K562 (cell line): ENCODE measurements around the gene PIP4K2A. TPM values are rescaled to one million over a fixed set of nuclear protein-coding genes. Genes with fewer than 3 reads are reported as not detected.

Source experiments
- BACH1 ChIP-seq: fragments of 200-800 bp; sonication (Bioruptor generic); IDR thresholded peaks from 2 replicates; pipeline ENCODE4 v1.6.1; 2016; ENCODE audit warnings: missing genetic modification characterization, missing compliant biosample characterization
- FOSL1 ChIP-seq: fragments of 200-800 bp; sonication (Bioruptor generic); conservative IDR thresholded peaks from 2 replicates; pipeline ENCODE4 v1.6.1; 2016; ENCODE audit warnings: missing genetic modification characterization, missing compliant biosample characterization
- SIN3B ChIP-seq: fragments of 450-650 bp; IDR thresholded peaks from 2 replicates; pipeline ENCODE4 v1.6.1; 2017; ENCODE audit warnings: low read depth, mild to moderate bottlenecking, moderate library complexity
- SMC3 ChIP-seq: conservative IDR thresholded peaks from 2 replicates; pipeline ENCODE4 v1.6.1; 2011; ENCODE audit warnings: low read depth, low read length, improper control_type of control experiment; ENCODE audit not compliant: insufficient read depth
- SNRNP70 ChIP-seq: fragments of 200-400 bp; formaldehyde crosslinking; optimal IDR thresholded peaks from 2 replicates; pipeline ENCODE3; 2017; ENCODE audit warnings: low read depth, low read length
- TCF7 ChIP-seq: sonication (generic); IDR thresholded peaks from 2 replicates; pipeline ENCODE4 v1.6.1; 2016; ENCODE audit warnings: antibody characterized with exemption, borderline replicate concordance
- U2AF2 ChIP-seq: fragments of 200-400 bp; formaldehyde crosslinking; optimal IDR thresholded peaks from 2 replicates; pipeline ENCODE3; 2017; ENCODE audit warnings: low read depth, mild to moderate bottlenecking, low read length
- YY1 ChIP-seq, 3 experiments: IDR thresholded peaks; 2 replicates each; pipeline ENCODE4 v1.6.1; 2011; ENCODE audit warnings: low read length in 2 of 3, mild to moderate bottlenecking in 2 of 3, moderate library complexity in 2 of 3, borderline replicate concordance in 1 of 3, control low read depth in 1 of 3, low read depth in 1 of 3; ENCODE audit not compliant: insufficient read depth in 3 of 3, insufficient replicate concordance in 2 of 3, control insufficient read depth in 1 of 3, insufficient read length in 1 of 3; ENCODE audit errors: extremely low read depth in 1 of 3
- ZNF639 ChIP-seq, 2 experiments: fragments of 200-800 bp in 1 of 2; sonication (Bioruptor generic) in 1 of 2; sonication (generic) in 1 of 2; formaldehyde crosslinking in 1 of 2; IDR thresholded peaks in 1 of 2; conservative IDR thresholded peaks in 1 of 2; 2 replicates each; pipeline versions ENCODE4 v1.5.0 to v1.6.1; 2016 to 2020; ENCODE audit warnings: missing compliant biosample characterization in 1 of 2, missing genetic modification characterization in 1 of 2, missing genetic modification reagents in 1 of 2
- polyA plus RNA-seq, 8 experiments: library from polyadenylated mRNA; depleted of rRNA in 4 of 8; stranded (reverse) in 5 of 8; unstranded in 3 of 8; fragments of >200 nt; fragmentation: Nextera tagmentation in 2 of 8; fragmentation: Illumina TruSeq in 1 of 8; extraction: Ambion mirVana in 2 of 8; extraction: Trizol in 1 of 8; gene quantifications; 2 replicates each; pipeline versions ENCODE4 v1.2.1 to v1.2.3, GENCODE V29; 2011 to 2014; ENCODE audit warnings: inconsistent platforms in 1 of 8, missing spikeins in 1 of 8
- total RNA-seq, 7 experiments: library from RNA; depleted of rRNA in 6 of 7; stranded (reverse); fragments of >200 nt in 6 of 7; fragmentation: Illumina TruSeq in 2 of 7; extraction: Trizol in 2 of 7; gene quantifications; 2 replicates each; pipeline versions ENCODE4 v1.2.1 to v1.2.3, GENCODE V29; 2011 to 2021; ENCODE audit warnings: low replicate concordance in 1 of 7
- TF ChIP-seq, protein P1 (sequence below): fragments of 150-350 bp; IDR thresholded peaks from 2 replicates; pipeline ENCODE4 v1.6.1; 2014; ENCODE audit warnings: low read depth, mild to moderate bottlenecking, low read length, borderline replicate concordance
- TF ChIP-seq, protein P2 (sequence below): sonication (generic); formaldehyde crosslinking; IDR thresholded peaks from 2 replicates; pipeline ENCODE4 v1.8.1; 2023; ENCODE audit warnings: mild to moderate bottlenecking, missing genetic modification reagents
- TF ChIP-seq, protein P3 (sequence below): sonication (generic); formaldehyde crosslinking; IDR thresholded peaks from 2 replicates; pipeline ENCODE4 v1.8.1; 2023; ENCODE audit warnings: missing genetic modification reagents, mild to moderate bottlenecking, borderline replicate concordance
- TF ChIP-seq, protein P4 (sequence below): sonication (generic); formaldehyde crosslinking; IDR thresholded peaks from 2 replicates; pipeline ENCODE4 v1.8.0; 2022; ENCODE audit warnings: mild to moderate bottlenecking, missing genetic modification reagents

The PIP4K2A gene
- total and polyA plus RNA-seq, 9 of the 15 experiments (the other 6 are each of a cell fraction or from before 2014, with no cell fraction given), result 35.6 to 117 (median 71.9) TPM

- TF ChIP-seq, protein P1, sequence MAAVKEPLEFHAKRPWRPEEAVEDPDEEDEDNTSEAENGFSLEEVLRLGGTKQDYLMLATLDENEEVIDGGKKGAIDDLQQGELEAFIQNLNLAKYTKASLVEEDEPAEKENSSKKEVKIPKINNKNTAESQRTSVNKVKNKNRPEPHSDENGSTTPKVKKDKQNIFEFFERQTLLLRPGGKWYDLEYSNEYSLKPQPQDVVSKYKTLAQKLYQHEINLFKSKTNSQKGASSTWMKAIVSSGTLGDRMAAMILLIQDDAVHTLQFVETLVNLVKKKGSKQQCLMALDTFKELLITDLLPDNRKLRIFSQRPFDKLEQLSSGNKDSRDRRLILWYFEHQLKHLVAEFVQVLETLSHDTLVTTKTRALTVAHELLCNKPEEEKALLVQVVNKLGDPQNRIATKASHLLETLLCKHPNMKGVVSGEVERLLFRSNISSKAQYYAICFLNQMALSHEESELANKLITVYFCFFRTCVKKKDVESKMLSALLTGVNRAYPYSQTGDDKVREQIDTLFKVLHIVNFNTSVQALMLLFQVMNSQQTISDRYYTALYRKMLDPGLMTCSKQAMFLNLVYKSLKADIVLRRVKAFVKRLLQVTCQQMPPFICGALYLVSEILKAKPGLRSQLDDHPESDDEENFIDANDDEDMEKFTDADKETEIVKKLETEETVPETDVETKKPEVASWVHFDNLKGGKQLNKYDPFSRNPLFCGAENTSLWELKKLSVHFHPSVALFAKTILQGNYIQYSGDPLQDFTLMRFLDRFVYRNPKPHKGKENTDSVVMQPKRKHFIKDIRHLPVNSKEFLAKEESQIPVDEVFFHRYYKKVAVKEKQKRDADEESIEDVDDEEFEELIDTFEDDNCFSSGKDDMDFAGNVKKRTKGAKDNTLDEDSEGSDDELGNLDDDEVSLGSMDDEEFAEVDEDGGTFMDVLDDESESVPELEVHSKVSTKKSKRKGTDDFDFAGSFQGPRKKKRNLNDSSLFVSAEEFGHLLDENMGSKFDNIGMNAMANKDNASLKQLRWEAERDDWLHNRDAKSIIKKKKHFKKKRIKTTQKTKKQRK, result no peak
- no peak for TF ChIP-seq U2AF2
- TF ChIP-seq SMC3, result no peak
- TF ChIP-seq ZNF639 (CRISPR knock-in tag; conservative IDR thresholded peaks at IDR 0.05 in 1 of 2, IDR thresholded peaks at IDR 0.05 in 1 of 2), result no peak
- TF ChIP-seq FOSL1, result peak; percentile 90
- TF ChIP-seq, protein P2, sequence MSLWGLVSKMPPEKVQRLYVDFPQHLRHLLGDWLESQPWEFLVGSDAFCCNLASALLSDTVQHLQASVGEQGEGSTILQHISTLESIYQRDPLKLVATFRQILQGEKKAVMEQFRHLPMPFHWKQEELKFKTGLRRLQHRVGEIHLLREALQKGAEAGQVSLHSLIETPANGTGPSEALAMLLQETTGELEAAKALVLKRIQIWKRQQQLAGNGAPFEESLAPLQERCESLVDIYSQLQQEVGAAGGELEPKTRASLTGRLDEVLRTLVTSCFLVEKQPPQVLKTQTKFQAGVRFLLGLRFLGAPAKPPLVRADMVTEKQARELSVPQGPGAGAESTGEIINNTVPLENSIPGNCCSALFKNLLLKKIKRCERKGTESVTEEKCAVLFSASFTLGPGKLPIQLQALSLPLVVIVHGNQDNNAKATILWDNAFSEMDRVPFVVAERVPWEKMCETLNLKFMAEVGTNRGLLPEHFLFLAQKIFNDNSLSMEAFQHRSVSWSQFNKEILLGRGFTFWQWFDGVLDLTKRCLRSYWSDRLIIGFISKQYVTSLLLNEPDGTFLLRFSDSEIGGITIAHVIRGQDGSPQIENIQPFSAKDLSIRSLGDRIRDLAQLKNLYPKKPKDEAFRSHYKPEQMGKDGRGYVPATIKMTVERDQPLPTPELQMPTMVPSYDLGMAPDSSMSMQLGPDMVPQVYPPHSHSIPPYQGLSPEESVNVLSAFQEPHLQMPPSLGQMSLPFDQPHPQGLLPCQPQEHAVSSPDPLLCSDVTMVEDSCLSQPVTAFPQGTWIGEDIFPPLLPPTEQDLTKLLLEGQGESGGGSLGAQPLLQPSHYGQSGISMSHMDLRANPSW (CRISPR knock-in tag), result no peak
- TF ChIP-seq, protein P3, sequence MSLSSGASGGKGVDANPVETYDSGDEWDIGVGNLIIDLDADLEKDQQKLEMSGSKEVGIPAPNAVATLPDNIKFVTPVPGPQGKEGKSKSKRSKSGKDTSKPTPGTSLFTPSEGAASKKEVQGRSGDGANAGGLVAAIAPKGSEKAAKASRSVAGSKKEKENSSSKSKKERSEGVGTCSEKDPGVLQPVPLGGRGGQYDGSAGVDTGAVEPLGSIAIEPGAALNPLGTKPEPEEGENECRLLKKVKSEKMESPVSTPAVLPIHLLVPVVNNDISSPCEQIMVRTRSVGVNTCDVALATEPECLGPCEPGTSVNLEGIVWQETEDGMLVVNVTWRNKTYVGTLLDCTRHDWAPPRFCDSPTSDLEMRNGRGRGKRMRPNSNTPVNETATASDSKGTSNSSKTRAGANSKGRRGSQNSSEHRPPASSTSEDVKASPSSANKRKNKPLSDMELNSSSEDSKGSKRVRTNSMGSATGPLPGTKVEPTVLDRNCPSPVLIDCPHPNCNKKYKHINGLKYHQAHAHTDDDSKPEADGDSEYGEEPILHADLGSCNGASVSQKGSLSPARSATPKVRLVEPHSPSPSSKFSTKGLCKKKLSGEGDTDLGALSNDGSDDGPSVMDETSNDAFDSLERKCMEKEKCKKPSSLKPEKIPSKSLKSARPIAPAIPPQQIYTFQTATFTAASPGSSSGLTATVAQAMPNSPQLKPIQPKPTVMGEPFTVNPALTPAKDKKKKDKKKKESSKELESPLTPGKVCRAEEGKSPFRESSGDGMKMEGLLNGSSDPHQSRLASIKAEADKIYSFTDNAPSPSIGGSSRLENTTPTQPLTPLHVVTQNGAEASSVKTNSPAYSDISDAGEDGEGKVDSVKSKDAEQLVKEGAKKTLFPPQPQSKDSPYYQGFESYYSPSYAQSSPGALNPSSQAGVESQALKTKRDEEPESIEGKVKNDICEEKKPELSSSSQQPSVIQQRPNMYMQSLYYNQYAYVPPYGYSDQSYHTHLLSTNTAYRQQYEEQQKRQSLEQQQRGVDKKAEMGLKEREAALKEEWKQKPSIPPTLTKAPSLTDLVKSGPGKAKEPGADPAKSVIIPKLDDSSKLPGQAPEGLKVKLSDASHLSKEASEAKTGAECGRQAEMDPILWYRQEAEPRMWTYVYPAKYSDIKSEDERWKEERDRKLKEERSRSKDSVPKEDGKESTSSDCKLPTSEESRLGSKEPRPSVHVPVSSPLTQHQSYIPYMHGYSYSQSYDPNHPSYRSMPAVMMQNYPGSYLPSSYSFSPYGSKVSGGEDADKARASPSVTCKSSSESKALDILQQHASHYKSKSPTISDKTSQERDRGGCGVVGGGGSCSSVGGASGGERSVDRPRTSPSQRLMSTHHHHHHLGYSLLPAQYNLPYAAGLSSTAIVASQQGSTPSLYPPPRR, result no peak
- no peak for TF ChIP-seq SIN3B
- no peak for TF ChIP-seq YY1 (IDR thresholded peaks at IDR 0.05; ENCODE audit: borderline replicate concordance in 1 of 3, control insufficient read depth in 1 of 3, extremely low read depth in 1 of 3, insufficient read depth in 3 of 3, insufficient read length in 1 of 3, insufficient replicate concordance in 2 of 3, low read depth in 1 of 3, low read length in 2 of 3)
- TF ChIP-seq, protein P4, sequence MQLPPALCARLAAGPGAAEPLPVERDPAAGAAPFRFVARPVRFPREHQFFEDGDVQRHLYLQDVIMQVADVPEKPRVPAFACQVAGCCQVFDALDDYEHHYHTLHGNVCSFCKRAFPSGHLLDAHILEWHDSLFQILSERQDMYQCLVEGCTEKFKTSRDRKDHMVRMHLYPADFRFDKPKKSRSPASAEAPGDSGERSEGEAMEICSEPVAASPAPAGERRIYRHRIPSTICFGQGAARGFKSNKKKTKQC (CRISPR knock-in tag), result no peak
- TF ChIP-seq TCF7, result no peak
- TF ChIP-seq SNRNP70, result no peak
- TF ChIP-seq BACH1, result no peak
Observed at GRCh38 chr10:22736134-22736533, 21.8 kb upstream of the PIP4K2A start (continued).
